Ishikawa (cell line): ENCODE data around the gene CHST15.
A peak's percentile ranks its signal among the peaks of the same experiment; 100 is the strongest.

Source experiments
- CEBPB ChIP-seq: IDR thresholded peaks from 2 replicates; pipeline ENCODE4 v1.6.1; 2012
- CREB1 ChIP-seq: IDR thresholded peaks from 2 replicates; pipeline ENCODE4 v1.6.1; 2012; ENCODE audit warnings: low read depth
- EGR1 ChIP-seq: IDR thresholded peaks from 2 replicates; pipeline ENCODE4 v1.6.1; 2012
- EP300 ChIP-seq: IDR thresholded peaks from 2 replicates; pipeline ENCODE4 v1.6.1; 2012; ENCODE audit warnings: borderline replicate concordance
- FOXM1 ChIP-seq: IDR thresholded peaks from 2 replicates; pipeline ENCODE4 v1.6.1; 2012; ENCODE audit warnings: low read depth, borderline replicate concordance
- MAX ChIP-seq: IDR thresholded peaks from 2 replicates; pipeline ENCODE4 v1.6.1; 2012
- NFIC ChIP-seq: IDR thresholded peaks from 2 replicates; pipeline ENCODE4 v1.6.1; 2012
- RAD21 ChIP-seq: IDR thresholded peaks from 2 replicates; pipeline ENCODE4 v1.6.1; 2012; ENCODE audit warnings: low read depth
- REST ChIP-seq: IDR thresholded peaks from 2 replicates; pipeline ENCODE4 v1.6.1; 2012; ENCODE audit warnings: low read depth, mild to moderate bottlenecking
- TAF1 ChIP-seq: IDR thresholded peaks from 2 replicates; pipeline ENCODE4 v1.6.1; 2012; ENCODE audit warnings: low read depth, mild to moderate bottlenecking
- TCF12 ChIP-seq: IDR thresholded peaks from 2 replicates; pipeline ENCODE4 v1.6.1; 2012; ENCODE audit warnings: low read depth
- TEAD4 ChIP-seq: IDR thresholded peaks from 2 replicates; pipeline ENCODE4 v1.6.1; 2012
- USF1 ChIP-seq: IDR thresholded peaks from 2 replicates; pipeline ENCODE4 v1.6.1; 2012
- YY1 ChIP-seq: IDR thresholded peaks from 2 replicates; pipeline ENCODE4 v1.6.1; 2012; ENCODE audit warnings: low read depth
- ZBTB7A ChIP-seq: IDR thresholded peaks from 2 replicates; pipeline ENCODE4 v1.6.1; 2012; ENCODE audit warnings: low read depth

Gene CHST15

GRCh38 chr10:123974406-123974805, 119.0 kb downstream of the CHST15 start:
- TF ChIP-seq REST (no peak), MAX (peak; percentile 90), USF1 (peak; percentile 80), CEBPB (no peak), FOXM1 (no peak), TCF12 (no peak), YY1 (no peak), EP300 (no peak), RAD21 (no peak), NFIC (peak; percentile 65), CREB1 (no peak), EGR1 (no peak), TAF1 (no peak)

GRCh38 chr10:123972481-123973401, 120.7 kb downstream of the CHST15 start:
- no peak for TF ChIP-seq REST
- no peak for TF ChIP-seq USF1
- no peak for TF ChIP-seq NFIC
- TF ChIP-seq TCF12 = no peak
- TF ChIP-seq EP300 = no peak
- no peak for TF ChIP-seq ZBTB7A
- no peak for TF ChIP-seq RAD21
- no peak for TF ChIP-seq FOXM1
- no peak for TF ChIP-seq TAF1
- no peak for TF ChIP-seq TEAD4
- no peak for TF ChIP-seq MAX
- TF ChIP-seq CREB1 = no peak
- no peak for TF ChIP-seq EGR1
- no peak for TF ChIP-seq CEBPB
- no peak for TF ChIP-seq YY1

GRCh38 chr10:123970927-123971286, 122.5 kb downstream of the CHST15 start:
- no peak for TF ChIP-seq RAD21

GRCh38 chr10:123970207-123970926, 123.0 kb downstream of the CHST15 start:
- no peak for TF ChIP-seq FOXM1
- no peak for TF ChIP-seq TEAD4
- TF ChIP-seq YY1 = no peak
- no peak for TF ChIP-seq NFIC
- TF ChIP-seq CEBPB = no peak
- no peak for TF ChIP-seq MAX
- no peak for TF ChIP-seq USF1
- TF ChIP-seq CREB1 = no peak

GRCh38 chr10:123967626-123968243, 125.7 kb downstream of the CHST15 start:
- no peak for TF ChIP-seq CEBPB
- peak; percentile 99 for TF ChIP-seq RAD21
- peak; percentile 38; the same call in 1 of the 2 replicates for TF ChIP-seq TEAD4
